ENCODE results near the gene HCK.

The HCK gene

GRCh38 chr20:32063695-32064094, 11.7 kb downstream of the HCK start:
- DNase-seq, result no peak

GRCh38 chr20:32064667-32065066, 12.6 kb downstream of the HCK start:
- DNase-seq, result no peak

- no peak for DNase-seq
Observed at GRCh38 chr20:32067234-32067821, 15.3 kb downstream of the HCK start.

GRCh38 chr20:32068174-32068573, 16.1 kb downstream of the HCK start:
- DNase-seq, result no peak

GRCh38 chr20:32069711-32070110, 17.7 kb downstream of the HCK start:
- no peak for DNase-seq

GRCh38 chr20:32070282-32070681, 18.2 kb downstream of the HCK start:
- no peak for DNase-seq

- no peak for DNase-seq
Observed at GRCh38 chr20:32070690-32071213, 18.7 kb downstream of the HCK start.

GRCh38 chr20:32071395-32072167, 19.5 kb downstream of the HCK start:
- DNase-seq, result no peak

- no peak for DNase-seq
Observed at GRCh38 chr20:32072168-32072750, 20.2 kb downstream of the HCK start.

GRCh38 chr20:32075534-32075933, 23.5 kb downstream of the HCK start:
- no peak for DNase-seq

- no peak for DNase-seq
Observed at GRCh38 chr20:32077190-32077589, 25.1 kb downstream of the HCK start.

GRCh38 chr20:32078322-32078721, 26.3 kb downstream of the HCK start:
- no peak for DNase-seq

GRCh38 chr20:32078791-32079190, 26.7 kb downstream of the HCK start:
- DNase-seq, result no peak

GRCh38 chr20:32079655-32080109, 27.6 kb downstream of the HCK start:
- no peak for DNase-seq

GRCh38 chr20:32080783-32081182, 28.7 kb downstream of the HCK start:
- no peak for DNase-seq

- no peak for DNase-seq
Observed at GRCh38 chr20:32083469-32083868, 31.4 kb downstream of the HCK start.

GRCh38 chr20:32087070-32087469, 35.0 kb downstream of the HCK start:
- no peak for DNase-seq

GRCh38 chr20:32088759-32089158, 36.7 kb downstream of the HCK start:
- no peak for DNase-seq

- no peak for DNase-seq
Observed at GRCh38 chr20:32089637-32090362, 37.8 kb downstream of the HCK start.

GRCh38 chr20:32091888-32092346, 39.9 kb downstream of the HCK start:
- peak; percentile 48 for DNase-seq

- no peak for DNase-seq
Observed at GRCh38 chr20:32098786-32099185, 46.7 kb downstream of the HCK start.

GRCh38 chr20:32108814-32109391, 56.9 kb downstream of the HCK start:
- no peak for DNase-seq

All from NCI-H1092 treated with DMSO at 0.1 percent for 48 hours (cell line).